H1 (cell line): ENCODE measurements around the gene OXCT2. TPM values are rescaled to one million over a fixed set of nuclear protein-coding genes. Genes with fewer than 3 reads are reported as not detected.
A peak's percentile ranks its signal among the peaks of the same experiment; 100 is the strongest.

Experiments used
- ASH2L ChIP-seq: fragments of 200-600, 300-600 bp; sonication (generic); IDR thresholded peaks from one replicate; pipeline ENCODE4 v1.7.1; 2017; ENCODE audit warnings: low read length
- ATF2 ChIP-seq: IDR thresholded peaks from 2 replicates; pipeline ENCODE4 v1.6.1; 2012; ENCODE audit warnings: low read length, inconsistent platforms
- ATF3 ChIP-seq: IDR thresholded peaks from 2 replicates; pipeline ENCODE4 v1.6.1; 2011; ENCODE audit warnings: low read depth, mild to moderate bottlenecking, low read length; ENCODE audit not compliant: insufficient read depth
- BACH1 ChIP-seq: IDR thresholded peaks from 2 replicates; pipeline ENCODE4 v1.6.1; 2012; ENCODE audit warnings: low read length, improper control_type of control experiment
- CREB1 ChIP-seq: IDR thresholded peaks from 2 replicates; pipeline ENCODE4 v1.6.1; 2012; ENCODE audit warnings: inconsistent platforms
- CTBP2 ChIP-seq: IDR thresholded peaks from 2 replicates; pipeline ENCODE4 v1.7.0; 2011; ENCODE audit warnings: borderline replicate concordance, mild to moderate bottlenecking, moderate library complexity, mixed read lengths, low read length; ENCODE audit not compliant: insufficient read depth, insufficient read length
- E2F6 ChIP-seq: IDR thresholded peaks from 2 replicates; pipeline ENCODE4 v1.6.1; 2012; ENCODE audit warnings: inconsistent platforms
- EP300 ChIP-seq, 2 experiments: IDR thresholded peaks; 1 replicate in 1 of 2; 2 replicates in 1 of 2; pipeline ENCODE4 v1.6.1; 2011 to 2012; ENCODE audit warnings: low read depth in 2 of 2, low read length in 2 of 2, mild to moderate bottlenecking in 2 of 2, borderline replicate concordance in 1 of 2, inconsistent platforms in 1 of 2, moderate library complexity in 1 of 2
- GTF2F1 ChIP-seq: IDR thresholded peaks from 2 replicates; pipeline ENCODE4 v1.6.1; 2012; ENCODE audit warnings: low read depth, low read length, improper control_type of control experiment, borderline replicate concordance
- HDAC2 ChIP-seq, 2 experiments: fragments of 300-600 bp in 1 of 2; sonication (generic) in 1 of 2; IDR thresholded peaks; 2 replicates each; pipeline ENCODE4 v1.6.1; 2011 to 2012; ENCODE audit warnings: low read depth in 2 of 2, low read length in 2 of 2, mild to moderate bottlenecking in 2 of 2, moderate library complexity in 2 of 2, borderline replicate concordance in 1 of 2, inconsistent platforms in 1 of 2
- KDM1A ChIP-seq: fragments of 200-600, 300-600 bp; sonication (generic); IDR thresholded peaks from 2 replicates; pipeline ENCODE4 v1.7.1; 2016; ENCODE audit warnings: mild to moderate bottlenecking, low read length, borderline replicate concordance
- NANOG ChIP-seq: IDR thresholded peaks from 2 replicates; pipeline ENCODE4 v1.6.1; 2011; ENCODE audit warnings: low read length, low read depth, mild to moderate bottlenecking, inconsistent platforms; ENCODE audit not compliant: insufficient read depth, poor library complexity, severe bottlenecking
- POLR2A ChIP-seq, 2 experiments: IDR thresholded peaks; 1 replicate in 1 of 2; 2 replicates in 1 of 2; pipeline ENCODE4 v1.6.1; 2011; ENCODE audit warnings: low read depth in 2 of 2, low read length in 2 of 2, mild to moderate bottlenecking in 2 of 2; ENCODE audit errors: control extremely low read depth in 1 of 2
- POLR2AphosphoS5 ChIP-seq: IDR thresholded peaks from 2 replicates; pipeline ENCODE4 v1.6.1; 2011; ENCODE audit warnings: low read depth, low read length
- POU5F1 ChIP-seq: IDR thresholded peaks from 2 replicates; pipeline ENCODE4 v1.6.1; 2011; ENCODE audit warnings: low read depth, mild to moderate bottlenecking, low read length, moderate library complexity
- RBBP5 ChIP-seq: IDR thresholded peaks from 2 replicates; pipeline ENCODE4 v1.7.1; 2012; ENCODE audit warnings: low read depth, mild to moderate bottlenecking, inconsistent platforms, low read length, moderate library complexity, borderline replicate concordance
- RFX5 ChIP-seq: IDR thresholded peaks from 2 replicates; pipeline ENCODE4 v1.6.1; 2011; ENCODE audit warnings: low read depth, low read length, improper control_type of control experiment, borderline replicate concordance
- RXRA ChIP-seq: IDR thresholded peaks from 2 replicates; pipeline ENCODE4 v1.6.1; 2011; ENCODE audit warnings: low read depth, mild to moderate bottlenecking, low read length, moderate library complexity; ENCODE audit not compliant: insufficient read depth
- TAF1 ChIP-seq: IDR thresholded peaks from 2 replicates; pipeline ENCODE4 v1.6.1; 2011; ENCODE audit warnings: mild to moderate bottlenecking, low read depth, low read length
- TBP ChIP-seq: IDR thresholded peaks from 2 replicates; pipeline ENCODE4 v1.6.1; 2011; ENCODE audit warnings: low read depth, low read length, improper control_type of control experiment
- ZNF274 ChIP-seq: IDR thresholded peaks from 2 replicates; pipeline ENCODE4 v1.7.0; 2012; ENCODE audit warnings: low read length, borderline replicate concordance; ENCODE audit errors: extremely low read depth
- polyA plus RNA-seq, 7 experiments: library from polyadenylated mRNA; depleted of rRNA in 3 of 7; stranded (reverse) in 5 of 7; unstranded in 2 of 7; fragments of >200 nt in 5 of 7; fragments of 200-250 nt in 2 of 7; gene quantifications; 1 replicate in 5 of 7; 2 replicates in 1 of 7; 4 replicates in 1 of 7; pipeline versions ENCODE4 v1.2.1 to v1.2.3, GENCODE V29; 2011 to 2013; ENCODE audit warnings: missing spikeins in 2 of 7, mixed read lengths in 2 of 7
- total RNA-seq: library from RNA; stranded (reverse); fragmentation: NEBNext Ultra II Directional; extraction: Animal tissue kit (Norgen Biotek cat#: 25700); gene quantifications from 2 replicates; pipeline ENCODE4 v1.2.1, GENCODE V29; 2021

The OXCT2 gene
- total and polyA plus RNA-seq, 2 of the 8 experiments (the other 6 are each of a cell fraction or from before 2014, with no cell fraction given): 2.6 to 2.9 TPM

GRCh38 chr1:39738622-39739366, 32.4 kb downstream of the OXCT2 start, which contains the start of gene PPIE (continued):
- TF ChIP-seq ATF2: no peak
- TF ChIP-seq CTBP2: no peak
- TF ChIP-seq POU5F1: 0 out of 2 replicates have a peak, but pooled peaks have one; percentile 8
- TF ChIP-seq RBBP5: no peak; the same call in 1 of the 2 replicates
- no peak for TF ChIP-seq TBP
- TF ChIP-seq RFX5: no peak
- TF ChIP-seq POLR2AphosphoS5: peak; percentile 91
- TF ChIP-seq GTF2F1: no peak
- no peak for TF ChIP-seq RXRA
- TF ChIP-seq CREB1: peak; percentile 63
- TF ChIP-seq TAF1: peak; percentile 79
- no peak for TF ChIP-seq ZNF274
- no peak for TF ChIP-seq ATF3
- peak; percentile 25; the same call in 1 of the 2 replicates for TF ChIP-seq KDM1A
- no peak for TF ChIP-seq NANOG
- TF ChIP-seq E2F6: peak; percentile 91
- peak in 1 of 2 experiments; percentile 57; a peak in 2 of 4 replicates for TF ChIP-seq HDAC2 (IDR thresholded peaks at IDR 0.05; ENCODE audit: borderline replicate concordance in 1 of 2, low read depth in 2 of 2, low read length in 2 of 2)
- TF ChIP-seq POLR2A (IDR thresholded peaks at IDR 0.05; ENCODE audit: control extremely low read depth in 1 of 2, low read depth in 2 of 2, low read length in 2 of 2): peak in 1 of 2 experiments; percentile 84; a peak in 2 of 3 replicates
- no peak for TF ChIP-seq BACH1
- TF ChIP-seq EP300 (IDR thresholded peaks at IDR 0.05; ENCODE audit: borderline replicate concordance in 1 of 2, low read depth in 2 of 2, low read length in 2 of 2): no peak
- peak; percentile 50 for TF ChIP-seq ASH2L
